GM12878 (cell line): ENCODE data around the gene SH3GL3.

Source experiments
- EZH2 ChIP-seq: IDR thresholded peaks from 2 replicates; pipeline ENCODE4 v1.6.1; 2012; ENCODE audit warnings: low read depth, mild to moderate bottlenecking, control low read depth, inconsistent platforms, low read length, borderline replicate concordance; ENCODE audit not compliant: control insufficient read depth
- JUND ChIP-seq: IDR thresholded peaks from 2 replicates; pipeline ENCODE4 v1.6.1; 2012; ENCODE audit warnings: low read depth, mild to moderate bottlenecking, low read length, improper control_type of control experiment, moderate library complexity

DNA sequence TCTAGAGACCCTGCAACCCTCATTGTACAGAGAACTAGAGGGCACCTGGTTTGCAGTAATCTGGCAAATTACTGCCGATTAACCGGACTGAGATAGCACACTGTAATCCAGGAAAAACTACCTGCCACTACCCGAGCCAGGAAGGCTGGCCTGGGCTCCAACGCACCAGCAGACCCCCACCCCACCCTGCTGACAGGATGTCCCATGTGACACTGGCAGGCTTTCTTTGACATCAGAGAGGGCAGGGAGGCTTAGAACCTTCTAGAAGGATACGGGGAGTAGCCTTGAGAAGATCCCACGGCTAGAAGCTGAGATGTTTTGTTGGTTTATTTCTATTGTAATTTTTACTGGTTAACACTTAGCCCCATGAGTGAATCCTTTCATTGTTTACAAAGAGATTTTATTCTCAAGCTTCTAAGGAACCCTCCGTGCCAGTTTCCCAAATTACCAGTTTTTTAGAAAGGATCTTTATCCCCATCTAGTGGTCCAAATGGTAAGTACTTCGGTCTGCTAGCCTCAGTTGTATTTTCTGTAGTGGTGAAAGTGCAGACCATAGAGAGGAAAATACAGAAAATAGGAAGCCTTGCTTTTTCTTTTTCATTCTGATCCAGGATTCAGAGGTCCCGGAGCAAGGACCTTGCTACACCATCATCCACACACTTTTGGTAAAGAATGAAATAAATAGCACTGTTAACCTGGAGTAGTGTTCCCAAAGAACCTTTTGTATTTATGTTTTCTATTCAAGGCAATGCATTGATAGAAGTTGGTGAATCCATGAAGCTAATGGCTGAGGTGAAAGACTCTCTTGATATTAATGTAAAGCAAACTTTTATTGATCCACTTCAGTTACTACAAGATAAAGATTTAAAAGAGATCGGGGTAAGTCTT, 124.9 kb downstream of the SH3GL3 start:
- TF ChIP-seq JUND (no peak), EZH2 (no peak)
